Endothelial cell of umbilical vein (primary cell): ENCODE data around the gene KLHDC4. TPM values are rescaled to one million over a fixed set of nuclear protein-coding genes. Genes with fewer than 3 reads are reported as not detected.

Experiments used
- BruUV-seq: library from RNA; stranded (reverse); fragments of 400-500 nt; replicated peaks from 2 replicates; lab custom pipeline; 2021; lab: Mats Ljungman, UMichigan
- CTCF ChIA-PET: fragments of 300-600, 350-600 bp; sonication (Branson Sonifier 250); formaldehyde crosslinking; loops from one replicate; lab custom pipeline; 2021; ENCODE audit warnings: antibody characterized with exemption, inconsistent platforms; lab: Charles Lee
- POLR2A ChIA-PET: fragments of 300-600, 350-600 bp; sonication (Branson Sonifier 250); formaldehyde crosslinking; loops from one replicate; lab custom pipeline; 2021; ENCODE audit warnings: antibody characterized with exemption, inconsistent platforms; lab: Charles Lee
- DNase-seq: peaks from one replicate; pipeline ENCODE4 v3.0.0-alpha.2; 2011; ENCODE audit warnings: low read depth, low spot score
- FAIRE-seq: peaks from 2 replicates; lab custom pipeline; 2011; peaks lifted over from hg19 to GRCh38; lab: Jason Lieb, UNC
- H2AFZ ChIP-seq: 2 replicates; pipeline ENCODE4 v1.6.0; 2012; ENCODE audit warnings: low read depth, low read length, control low read depth, inconsistent platforms
- H3K27ac ChIP-seq: 2 replicates; pipeline ENCODE4 v1.5.1; 2011; ENCODE audit warnings: low read depth, mild to moderate bottlenecking, control low read depth, low read length, moderate library complexity; ENCODE audit not compliant: insufficient read depth
- H3K27me3 ChIP-seq, 2 experiments: 2 replicates each; pipeline versions ENCODE4 v1.6.0 to v1.6.1; 2011; ENCODE audit warnings: low read length in 2 of 2, mixed read lengths in 1 of 2; ENCODE audit not compliant: control insufficient read depth in 2 of 2, insufficient read depth in 2 of 2
- H3K36me3 ChIP-seq, 2 experiments: 2 replicates in 1 of 2; 3 replicates in 1 of 2; pipeline ENCODE4 v1.5.1; 2011; ENCODE audit warnings: low read length in 2 of 2, mild to moderate bottlenecking in 1 of 2, moderate library complexity in 1 of 2; ENCODE audit not compliant: control insufficient read depth in 2 of 2, insufficient read depth in 2 of 2; ENCODE audit errors: extremely low read depth in 1 of 2
- H3K4me1 ChIP-seq: 3 replicates; pipeline ENCODE4 v1.5.1; 2011; ENCODE audit warnings: mild to moderate bottlenecking, low read length; ENCODE audit not compliant: control insufficient read depth, insufficient read depth; ENCODE audit errors: extremely low read depth
- H3K4me2 ChIP-seq: 2 replicates; pipeline ENCODE4 v1.6.1; 2011; ENCODE audit warnings: low read length, control low read depth, mixed read lengths; ENCODE audit not compliant: insufficient read depth
- H3K4me3 ChIP-seq, 3 experiments: fragments of 200-600 bp in 1 of 3; sonication (generic), shearing (Covaris generic) in 1 of 3; replicated peaks in 1 of 3; 2 replicates each; pipeline ENCODE4 v1.5.1; 2011 to 2016; ENCODE audit warnings: control low read depth in 3 of 3, low read length in 3 of 3, mild to moderate bottlenecking in 2 of 3, inconsistent platforms in 1 of 3, low read depth in 1 of 3, moderate library complexity in 1 of 3; ENCODE audit not compliant: insufficient read depth in 1 of 3
- H3K79me2 ChIP-seq: 2 replicates; pipeline ENCODE4 v1.6.0; 2012; ENCODE audit warnings: low read length, inconsistent platforms; ENCODE audit not compliant: control insufficient read depth, insufficient read depth
- H3K9ac ChIP-seq: replicated peaks from 2 replicates; pipeline ENCODE3; 2011; ENCODE audit warnings: low read length, control low read depth; ENCODE audit not compliant: insufficient read depth; ENCODE audit errors: extremely low read depth
- H3K9me1 ChIP-seq: replicated peaks from 3 replicates; pipeline ENCODE4 v1.6.0; 2011; ENCODE audit warnings: mild to moderate bottlenecking, low read length; ENCODE audit not compliant: control insufficient read depth, insufficient read depth; ENCODE audit errors: extremely low read depth
- H3K9me3 ChIP-seq: replicated peaks from 2 replicates; pipeline ENCODE4 v1.5.1; 2012; ENCODE audit warnings: low read length, inconsistent platforms; ENCODE audit not compliant: control insufficient read depth, insufficient read depth
- H4K20me1 ChIP-seq: replicated peaks from 2 replicates; pipeline ENCODE3; 2011; ENCODE audit warnings: mild to moderate bottlenecking, low read length; ENCODE audit not compliant: control insufficient read depth, insufficient read depth; ENCODE audit errors: extremely low read depth
- CTCF ChIP-seq, 2 donors: IDR thresholded peaks; 1 replicate in 1 of 2; 2 replicates in 1 of 2; pipeline ENCODE4 v1.5.1; 2011; ENCODE audit warnings: low read length in 2 of 2, mild to moderate bottlenecking in 2 of 2, moderate library complexity in 2 of 2, control low read depth in 1 of 2, inconsistent platforms in 1 of 2, low read depth in 1 of 2; ENCODE audit not compliant: insufficient read depth in 1 of 2; ENCODE audit errors: extremely low read depth in 1 of 2
- EZH2 ChIP-seq: IDR thresholded peaks from 2 replicates; pipeline ENCODE4 v1.6.1; 2012; ENCODE audit warnings: borderline replicate concordance, low read depth, mild to moderate bottlenecking, moderate library complexity, low read length, inconsistent platforms; ENCODE audit not compliant: severe bottlenecking
- FOS ChIP-seq: IDR thresholded peaks from 2 replicates; pipeline ENCODE4 v1.6.1; 2011; ENCODE audit warnings: mild to moderate bottlenecking, low read length, moderate library complexity, borderline replicate concordance; ENCODE audit not compliant: insufficient read depth
- GATA2 ChIP-seq: IDR thresholded peaks from 2 replicates; pipeline ENCODE4 v1.7.0; 2011; ENCODE audit warnings: low read depth, mild to moderate bottlenecking, moderate library complexity, mixed read lengths, low read length; ENCODE audit not compliant: insufficient read length, insufficient read depth
- JUN ChIP-seq: IDR thresholded peaks from 2 replicates; pipeline ENCODE4 v1.6.1; 2011; ENCODE audit warnings: borderline replicate concordance, low read depth; ENCODE audit not compliant: insufficient read length, insufficient read depth
- MAX ChIP-seq: IDR thresholded peaks from 2 replicates; pipeline ENCODE4 v1.6.1; 2011; ENCODE audit not compliant: insufficient read depth, insufficient read length
- MYC ChIP-seq: IDR thresholded peaks from one replicate; pipeline ENCODE4 v1.6.1; 2011; ENCODE audit warnings: mild to moderate bottlenecking, low read depth, low read length
- POLR2A ChIP-seq: IDR thresholded peaks from 2 replicates; pipeline ENCODE4 v1.6.1; 2012; ENCODE audit warnings: low read depth, mild to moderate bottlenecking, control low read depth, low read length
- POLR2AphosphoS5 ChIP-seq: IDR thresholded peaks from 2 replicates; pipeline ENCODE4 v1.6.1; 2012; ENCODE audit warnings: low read depth, mild to moderate bottlenecking, control low read depth, low read length, moderate library complexity; ENCODE audit not compliant: insufficient read depth
- dilution Hi-C: fragments of 300-500 bp; cut with MboI; formaldehyde crosslinking; loops from one replicate; pipeline ENCODE4 v1.15.0; 2019; ENCODE audit warnings: low sequenced_read_pairs; ENCODE audit not compliant: extremely low pct_ligation_motif_present
- intact Hi-C: fragments of 100-400 bp; cut with micrococcal nuclease; formaldehyde crosslinking; loops from one replicate; pipeline ENCODE4 v1.10.0; 2022
- polyA plus RNA-seq, 4 experiments: library from polyadenylated mRNA; depleted of rRNA in 3 of 4; stranded (reverse) in 3 of 4; unstranded in 1 of 4; fragments of >200 nt; gene quantifications; 2 replicates each; pipeline versions ENCODE4 v1.2.1 to v1.2.3, GENCODE V29; 2011 to 2012; ENCODE audit warnings: missing spikeins in 1 of 4
- total RNA-seq: library from RNA; stranded (reverse); gene quantifications from 2 replicates; pipeline ENCODE4 v1.2.3, GENCODE V29; 2021

The KLHDC4 gene
- total and polyA plus RNA-seq, 2 donors (not counting 3 experiments of a cell fraction or from before 2014, with no cell fraction given), result 24.7 to 46.2 TPM

- FAIRE-seq, result no peak
- Histone ChIP-seq H3K79me2 (no peaks in the 10 kb centered on the region), H2AFZ (no peak overlapping the region), H3K9me3 (no peaks in the 10 kb centered on the region), H3K27me3 (no peaks in the 10 kb centered on the region), H4K20me1 (no peaks in the 10 kb centered on the region), H3K36me3 (peaks cover 14 to 28% of the 10 kb centered on the region in 2 experiments), H3K9me1 (no peaks in the 10 kb centered on the region), H3K4me2 (no peak overlapping the region), H3K4me3 (no peak overlapping the region), H3K9ac (no peak overlapping the region), H3K27ac (no peak overlapping the region), H3K4me1 (no peaks in the 10 kb centered on the region)
- POLR2A ChIA-PET, result no interaction called here
- BruUV-seq, result no TSS peak
- CTCF ChIA-PET, result interaction anchor here (2.1 kb wide), 1 partner anchor 23 kb away, joined by 10 read pairs; no protein-coding TSS in a partner anchor
- DNase-seq, result no peak
- TF ChIP-seq POLR2A (no peak), CTCF (IDR thresholded peaks at IDR 0.05; ENCODE audit: extremely low read depth in 1 of 2, insufficient read depth in 1 of 2, low read depth in 1 of 2, low read length in 2 of 2) (no peak), GATA2 (no peak), EZH2 (no peak), POLR2AphosphoS5 (no peak), JUN (no peak), FOS (no peak), MAX (no peak), MYC (no peak)
- intact Hi-C loops (no loop called here), dilution Hi-C loops (no loop called here)
Measured at GRCh38 chr16:87746178-87746577, 19.6 kb downstream of the KLHDC4 start.
